SK-N-MC (cell line): ENCODE data around the gene MRAP.

Experiments
- EZH2 ChIP-seq: fragments of 200-600 bp; sonication (generic); IDR thresholded peaks from one replicate; pipeline ENCODE4 v1.6.1; 2017; ENCODE audit warnings: antibody characterized with exemption
- POLR2AphosphoS5 ChIP-seq: IDR thresholded peaks from 2 replicates; pipeline ENCODE4 v1.6.1; 2012; ENCODE audit warnings: mild to moderate bottlenecking, low read depth, low read length, borderline replicate concordance

DNA sequence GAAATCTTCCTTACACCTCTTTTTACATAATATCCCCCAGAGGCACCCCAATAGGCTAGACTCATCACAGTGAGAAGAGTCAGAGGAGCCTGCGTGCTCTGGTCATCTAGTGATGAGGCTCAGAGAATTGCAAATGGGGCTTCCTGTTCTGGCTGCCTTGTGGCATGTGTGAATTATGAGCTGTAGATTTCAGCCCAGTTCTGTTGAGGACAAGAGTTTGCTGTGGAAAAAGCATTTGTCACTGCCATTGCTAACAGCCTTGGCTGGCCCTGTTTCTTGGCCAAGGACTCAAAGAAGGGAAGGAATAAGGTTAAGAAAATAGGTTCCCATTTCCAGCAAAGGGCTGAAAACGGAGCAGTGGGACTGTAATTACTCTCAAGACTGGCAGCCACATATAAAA, 30.7 kb downstream of the MRAP start:
- TF ChIP-seq POLR2AphosphoS5, result no peak
- no peak for TF ChIP-seq EZH2
